NCI-H2196 (cell line): ENCODE results near the gene SAP30.

Experiments used
- DNase-seq: peaks from one replicate; lab custom pipeline; 2025; ENCODE audit not compliant: unreplicated experiment; lab: John Stamatoyannopoulos, UW

The SAP30 gene

GRCh38 chr4:173413036-173413435 lies 42.3 kb downstream of the SAP30 start:
- no peak for DNase-seq

- DNase-seq, result no peak
Measured at GRCh38 chr4:173414456-173414855, 43.7 kb downstream of the SAP30 start.

GRCh38 chr4:173415092-173415491 lies 44.3 kb downstream of the SAP30 start:
- DNase-seq, result no peak

- DNase-seq, result no peak
Measured at GRCh38 chr4:173415885-173416653, 45.3 kb downstream of the SAP30 start.

GRCh38 chr4:173417833-173418232 lies 47.1 kb downstream of the SAP30 start:
- DNase-seq, result no peak

- no peak for DNase-seq
Measured at GRCh38 chr4:173418639-173419038, 47.9 kb downstream of the SAP30 start.

- no peak for DNase-seq
Measured at GRCh38 chr4:173420324-173420752, 49.6 kb downstream of the SAP30 start.

- no peak for DNase-seq
Measured at GRCh38 chr4:173420801-173421200, 50.0 kb downstream of the SAP30 start.

GRCh38 chr4:173424899-173425805 lies 54.4 kb downstream of the SAP30 start:
- DNase-seq, result no peak

- DNase-seq, result no peak
Measured at GRCh38 chr4:173426064-173426463, 55.3 kb downstream of the SAP30 start.
